ENCODE measurements around the gene ESX1. TPM values are rescaled to one million over a fixed set of nuclear protein-coding genes. Genes with fewer than 3 reads are reported as not detected.

Gene ESX1
- total and polyA plus RNA-seq, 2 donors (not counting 1 experiment from before 2014, with no cell fraction given) = not detected

DNA sequence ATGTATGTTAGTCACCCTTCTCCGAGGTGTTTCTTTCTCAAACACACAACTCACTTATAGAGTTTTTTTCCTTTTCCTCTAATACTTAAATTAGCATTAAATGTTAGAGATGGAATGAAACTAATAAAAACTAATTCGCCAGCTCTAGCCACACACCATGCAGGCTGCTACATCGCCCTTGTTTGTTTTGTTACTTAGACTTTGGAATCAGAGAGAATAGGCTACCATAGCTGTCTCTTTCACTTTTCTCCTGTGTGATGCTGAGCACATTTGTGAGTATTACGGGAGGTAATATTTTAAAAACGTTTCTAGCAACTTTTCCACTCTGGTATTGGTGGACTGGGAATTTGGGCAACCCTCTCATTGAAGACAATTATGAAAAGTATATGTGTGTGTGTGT is 43.5 kb downstream of the ESX1 start:
- Histone ChIP-seq H4K20me1 (ENCODE audit: control insufficient read depth, insufficient read depth, low read length, poor library complexity, severe bottlenecking) (no peaks in the 10 kb centered on the region), H3K4me3 (ENCODE audit: control extremely low read depth in 1 of 5, extremely low read depth in 1 of 5, insufficient read depth in 1 of 5, low read depth in 2 of 5, low read length in 4 of 5) (no peak overlapping the region), H3K9ac (ENCODE audit: low read length) (no peak overlapping the region), H3K27me3 (replicated peaks in 1 of 4; ENCODE audit: control extremely low read depth in 1 of 4, control insufficient read depth in 3 of 4, insufficient read depth in 4 of 4, low read length in 3 of 4) (no peaks in the 10 kb centered on the region), H2AFZ (ENCODE audit: insufficient read depth, low read depth, low read length, poor library complexity, severe bottlenecking) (no peak overlapping the region), H3K36me3 (replicated peaks in 1 of 2; ENCODE audit: control extremely low read depth in 1 of 2, control insufficient read depth in 1 of 2, extremely low read depth in 1 of 2, insufficient read depth in 2 of 2, low read length in 1 of 2) (no peaks in the 10 kb centered on the region), H3K4me2 (replicated peaks; ENCODE audit: low read depth, low read length, poor library complexity, severe bottlenecking) (no peak overlapping the region), H3K9me3 (ENCODE audit: control extremely low read depth in 1 of 3, control insufficient read depth in 2 of 3, insufficient read depth in 1 of 3, low read length in 2 of 3) (no peaks in the 10 kb centered on the region), H3K4me1 (ENCODE audit: control insufficient read depth in 2 of 2, insufficient read depth in 2 of 2, low read length in 2 of 2) (no peaks in the 10 kb centered on the region), H3K79me2 (ENCODE audit: control insufficient read depth, insufficient read depth, low read length) (no peaks in the 10 kb centered on the region), H3K27ac (ENCODE audit: low read length in 2 of 2) (no peak overlapping the region)
- TF ChIP-seq, protein P1, sequence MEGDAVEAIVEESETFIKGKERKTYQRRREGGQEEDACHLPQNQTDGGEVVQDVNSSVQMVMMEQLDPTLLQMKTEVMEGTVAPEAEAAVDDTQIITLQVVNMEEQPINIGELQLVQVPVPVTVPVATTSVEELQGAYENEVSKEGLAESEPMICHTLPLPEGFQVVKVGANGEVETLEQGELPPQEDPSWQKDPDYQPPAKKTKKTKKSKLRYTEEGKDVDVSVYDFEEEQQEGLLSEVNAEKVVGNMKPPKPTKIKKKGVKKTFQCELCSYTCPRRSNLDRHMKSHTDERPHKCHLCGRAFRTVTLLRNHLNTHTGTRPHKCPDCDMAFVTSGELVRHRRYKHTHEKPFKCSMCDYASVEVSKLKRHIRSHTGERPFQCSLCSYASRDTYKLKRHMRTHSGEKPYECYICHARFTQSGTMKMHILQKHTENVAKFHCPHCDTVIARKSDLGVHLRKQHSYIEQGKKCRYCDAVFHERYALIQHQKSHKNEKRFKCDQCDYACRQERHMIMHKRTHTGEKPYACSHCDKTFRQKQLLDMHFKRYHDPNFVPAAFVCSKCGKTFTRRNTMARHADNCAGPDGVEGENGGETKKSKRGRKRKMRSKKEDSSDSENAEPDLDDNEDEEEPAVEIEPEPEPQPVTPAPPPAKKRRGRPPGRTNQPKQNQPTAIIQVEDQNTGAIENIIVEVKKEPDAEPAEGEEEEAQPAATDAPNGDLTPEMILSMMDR (IDR thresholded peaks at IDR 0.05) = no peak
- TF ChIP-seq EZH2 (IDR thresholded peaks at IDR 0.05; ENCODE audit: borderline replicate concordance, insufficient read depth, low read depth, low read length, poor library complexity, severe bottlenecking) = no peak
- DNase-seq (no peak), ATAC-seq (ENCODE audit: low read depth) (no peak)
- Mint-ChIP-seq H3K27ac (no peak overlapping the region), H3K4me1 (no peaks in the 10 kb centered on the region), H3K27me3 (no peaks in the 10 kb centered on the region), H3K4me3 (no peak overlapping the region), H3K9me3 (ENCODE audit: insufficient read depth) (no peaks in the 10 kb centered on the region)
- ChIA-PET CTCF (no interaction called here), POLR2A (no interaction called here)
- intact Hi-C loops (cut with micrococcal nuclease) = no loop called here
- no CpG with 5 or more reads among the region's 5 CpGs for WGBS (ENCODE audit: insufficient coverage)

DNA sequence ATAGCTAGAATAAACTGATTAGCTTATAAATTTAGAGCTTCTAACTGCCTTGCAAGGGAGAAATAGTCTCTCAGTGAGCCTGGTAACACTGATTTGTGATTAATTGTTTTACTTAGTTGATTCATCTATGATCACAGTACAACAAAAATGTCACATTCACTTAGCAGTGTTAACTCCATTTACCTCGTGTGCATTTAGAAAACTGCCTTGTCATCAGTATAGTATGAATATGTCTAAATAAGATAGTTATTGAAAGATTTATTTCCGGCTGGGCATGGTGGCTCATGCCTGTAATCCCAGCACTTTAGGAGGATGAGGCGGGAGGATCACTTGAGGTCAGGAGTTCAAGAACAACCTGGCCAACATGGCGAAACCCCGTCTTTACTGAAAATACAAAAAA is 49.2 kb downstream of the ESX1 start:
- no peaks in the 10 kb centered on the region for H3K27me3 ChIP-seq (replicated peaks in 1 of 4; ENCODE audit: control extremely low read depth in 1 of 4, control insufficient read depth in 3 of 4, insufficient read depth in 4 of 4, low read length in 3 of 4)
- no peaks in the 10 kb centered on the region for H3K4me1 ChIP-seq (ENCODE audit: control insufficient read depth in 2 of 2, insufficient read depth in 2 of 2, low read length in 2 of 2)
- H3K79me2 ChIP-seq (ENCODE audit: control insufficient read depth, insufficient read depth, low read length) = no peaks in the 10 kb centered on the region
- ChIA-PET CTCF (interaction anchor here (1.5 kb wide), 1 partner anchor 10 kb away, joined by 3 read pairs; no protein-coding TSS in a partner anchor), POLR2A (no interaction called here)
- H3K4me1 Mint-ChIP-seq = no peaks in the 10 kb centered on the region
- no peak overlapping the region for H2AFZ ChIP-seq (ENCODE audit: insufficient read depth, low read depth, low read length, poor library complexity, severe bottlenecking)
- H3K9me3 ChIP-seq (ENCODE audit: control extremely low read depth in 1 of 3, control insufficient read depth in 2 of 3, insufficient read depth in 1 of 3, low read length in 2 of 3) = no peaks in the 10 kb centered on the region
- no peak overlapping the region for H3K27ac Mint-ChIP-seq
- no peaks in the 10 kb centered on the region for H3K27me3 Mint-ChIP-seq
- no peak for ATAC-seq (ENCODE audit: low read depth)
- no peak for TF ChIP-seq EZH2 (IDR thresholded peaks at IDR 0.05; ENCODE audit: borderline replicate concordance, insufficient read depth, low read depth, low read length, poor library complexity, severe bottlenecking)
- TF ChIP-seq, protein P1 (IDR thresholded peaks at IDR 0.05) = no peak
- H3K36me3 ChIP-seq (replicated peaks in 1 of 2; ENCODE audit: control extremely low read depth in 1 of 2, control insufficient read depth in 1 of 2, extremely low read depth in 1 of 2, insufficient read depth in 2 of 2, low read length in 1 of 2) = no peaks in the 10 kb centered on the region
- no peak overlapping the region for H3K9ac ChIP-seq (ENCODE audit: low read length)
- DNase-seq = no peak
- no peaks in the 10 kb centered on the region for H3K9me3 Mint-ChIP-seq (ENCODE audit: insufficient read depth)
- WGBS (ENCODE audit: insufficient coverage) = no CpG with 5 or more reads among the region's 5 CpGs
- H4K20me1 ChIP-seq (ENCODE audit: control insufficient read depth, insufficient read depth, low read length, poor library complexity, severe bottlenecking) = no peaks in the 10 kb centered on the region
- no peak overlapping the region for H3K4me3 Mint-ChIP-seq
- H3K4me3 ChIP-seq (ENCODE audit: control extremely low read depth in 1 of 5, extremely low read depth in 1 of 5, insufficient read depth in 1 of 5, low read depth in 2 of 5, low read length in 4 of 5) = no peak overlapping the region
- H3K4me2 ChIP-seq (replicated peaks; ENCODE audit: low read depth, low read length, poor library complexity, severe bottlenecking) = no peak overlapping the region
- H3K27ac ChIP-seq (ENCODE audit: low read length in 2 of 2) = no peak overlapping the region
- intact Hi-C loops (cut with micrococcal nuclease) = no loop called here

Other genes starting within 250 kb of the ESX1 start
- not detected in 2 replicates for gene H2BW1, start 241.2 kb downstream of the ESX1 start, total RNA-seq
- not detected in 2 replicates for gene H2BW1, start 241.2 kb downstream of the ESX1 start, polyA plus RNA-seq
- not detected in 2 replicates for gene H2BW2, start 215.0 kb downstream of the ESX1 start, total RNA-seq
- gene H2BW2, start 215.0 kb downstream of the ESX1 start, polyA plus RNA-seq = not detected in 2 replicates
- 4.5 and 5.4 TPM in 2 replicates for gene TMSB15C, start 178.7 kb downstream of the ESX1 start, total RNA-seq
- 1.1 and 1.4 TPM in 2 replicates for gene TMSB15C, start 178.7 kb downstream of the ESX1 start, polyA plus RNA-seq
- 15.1 and 16.9 TPM in 2 replicates for gene ZCCHC18, start 142.4 kb downstream of the ESX1 start, total RNA-seq
- gene ZCCHC18, start 142.4 kb downstream of the ESX1 start, polyA plus RNA-seq = 13.5 and 28.2 TPM in 2 replicates
- 17.1 and 20.7 TPM in 2 replicates for gene SLC25A53, start 97.9 kb downstream of the ESX1 start, total RNA-seq
- gene SLC25A53, start 97.9 kb downstream of the ESX1 start, polyA plus RNA-seq = 10.3 and 10.9 TPM in 2 replicates
- gene FAM199X, start 88.5 kb downstream of the ESX1 start, total RNA-seq = 19.2 and 20.2 TPM in 2 replicates
- 3.6 and 6.2 TPM in 2 replicates for gene FAM199X, start 88.5 kb downstream of the ESX1 start, polyA plus RNA-seq

All from B cell (primary cell).